GM13976 (cell line): ENCODE measurements around the gene NR6A1.

Experiments used
- DNase-seq: peaks from one replicate; pipeline ENCODE4 v3.0.0; 2012; ENCODE audit warnings: low spot score
- in situ Hi-C: fragments of 300-500 bp; cut with MboI; formaldehyde crosslinking; loops from one replicate; pipeline ENCODE4 v1.12.0; 2022; ENCODE audit warnings: low sequenced_read_pairs, mixed read lengths, inconsistent platforms; ENCODE audit not compliant: unreplicated experiment
- TF ChIP-seq, protein P1 (sequence below): IDR thresholded peaks from 2 replicates; pipeline ENCODE4 v1.5.1; 2012; ENCODE audit warnings: borderline replicate concordance, mild to moderate bottlenecking; ENCODE audit not compliant: insufficient read depth; ENCODE audit errors: extremely low read depth, missing control alignments, control extremely low read depth

Gene NR6A1

GRCh38 chr9:124555043-124555442, 216.1 kb downstream of the NR6A1 start:
- DNase-seq: no peak
- TF ChIP-seq, protein P1, sequence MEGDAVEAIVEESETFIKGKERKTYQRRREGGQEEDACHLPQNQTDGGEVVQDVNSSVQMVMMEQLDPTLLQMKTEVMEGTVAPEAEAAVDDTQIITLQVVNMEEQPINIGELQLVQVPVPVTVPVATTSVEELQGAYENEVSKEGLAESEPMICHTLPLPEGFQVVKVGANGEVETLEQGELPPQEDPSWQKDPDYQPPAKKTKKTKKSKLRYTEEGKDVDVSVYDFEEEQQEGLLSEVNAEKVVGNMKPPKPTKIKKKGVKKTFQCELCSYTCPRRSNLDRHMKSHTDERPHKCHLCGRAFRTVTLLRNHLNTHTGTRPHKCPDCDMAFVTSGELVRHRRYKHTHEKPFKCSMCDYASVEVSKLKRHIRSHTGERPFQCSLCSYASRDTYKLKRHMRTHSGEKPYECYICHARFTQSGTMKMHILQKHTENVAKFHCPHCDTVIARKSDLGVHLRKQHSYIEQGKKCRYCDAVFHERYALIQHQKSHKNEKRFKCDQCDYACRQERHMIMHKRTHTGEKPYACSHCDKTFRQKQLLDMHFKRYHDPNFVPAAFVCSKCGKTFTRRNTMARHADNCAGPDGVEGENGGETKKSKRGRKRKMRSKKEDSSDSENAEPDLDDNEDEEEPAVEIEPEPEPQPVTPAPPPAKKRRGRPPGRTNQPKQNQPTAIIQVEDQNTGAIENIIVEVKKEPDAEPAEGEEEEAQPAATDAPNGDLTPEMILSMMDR: no peak
- in situ Hi-C loops: no loop called here

DNA sequence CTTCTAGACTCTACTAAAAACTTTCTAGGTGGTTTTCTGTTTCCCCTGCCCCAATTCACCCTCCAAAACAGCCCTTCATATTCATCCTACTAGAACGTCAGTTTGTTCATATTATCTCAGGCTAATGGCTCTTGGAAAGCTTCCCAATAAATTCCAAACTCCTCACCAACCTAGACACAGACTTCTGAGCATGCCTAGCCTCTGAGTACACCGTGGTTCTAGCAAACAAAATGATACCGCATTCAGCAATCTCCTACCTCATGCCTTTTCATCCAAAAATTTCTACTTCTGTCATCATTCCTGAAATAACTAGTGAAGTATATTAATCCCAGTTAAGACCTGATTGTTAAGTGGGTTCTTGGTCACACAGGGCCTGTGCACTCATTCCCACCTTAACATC, 217.4 kb downstream of the NR6A1 start:
- in situ Hi-C loops: no loop called here
- TF ChIP-seq, protein P1: no peak
- DNase-seq: no peak

- DNase-seq: no peak
- in situ Hi-C loops: no loop called here
- TF ChIP-seq, protein P1: no peak
These were observed 218.9 kb downstream of the NR6A1 start for GRCh38 chr9:124552273-124552605.

- in situ Hi-C loops: no loop called here
These were observed 219.4 kb downstream of the NR6A1 start for GRCh38 chr9:124551472-124552272.

GRCh38 chr9:124550072-124550471, 221.0 kb downstream of the NR6A1 start:
- in situ Hi-C loops: no loop called here
- TF ChIP-seq, protein P1: no peak
- no peak for DNase-seq

More at GRCh38 chr9:124551472-124552272, 219.4 kb downstream of the NR6A1 start:
- TF ChIP-seq, protein P1: peak; percentile 27
- DNase-seq: peak; percentile 38

- DNase-seq: no peak
- TF ChIP-seq, protein P1: no peak
- in situ Hi-C loops: no loop called here
These were observed 222.1 kb downstream of the NR6A1 start for GRCh38 chr9:124549016-124549415.

GRCh38 chr9:124544535-124544934, 226.6 kb downstream of the NR6A1 start:
- TF ChIP-seq, protein P1: no peak
- in situ Hi-C loops: no loop called here
- no peak for DNase-seq
